Stimulated activated CD4-positive, alpha-beta T cell treated with anti-CD3 and anti-CD28 coated beads, Interleukin-4, amount 100 ng/mL, for 4 hours (primary cell): ENCODE measurements around the gene CHPF.

Source experiments
- DNase-seq, 2 experiments: peaks; one replicate each; pipeline ENCODE4 v3.0.0-alpha.2; 2020

The CHPF gene

DNA sequence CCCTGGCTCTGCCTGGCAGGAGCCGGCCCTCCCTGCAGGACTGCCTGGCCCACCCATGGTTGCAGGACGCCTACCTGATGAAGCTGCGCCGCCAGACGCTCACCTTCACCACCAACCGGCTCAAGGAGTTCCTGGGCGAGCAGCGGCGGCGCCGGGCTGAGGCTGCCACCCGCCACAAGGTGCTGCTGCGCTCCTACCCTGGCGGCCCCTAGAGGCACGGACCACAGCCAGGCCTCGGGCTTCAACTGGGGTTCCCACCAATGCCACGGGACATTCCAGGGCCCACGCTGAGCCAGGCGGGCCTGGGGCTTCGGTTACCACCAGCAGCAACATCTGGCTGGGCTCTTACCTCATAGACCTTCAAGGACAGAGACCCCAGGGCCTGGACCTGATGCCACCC, 51.0 kb downstream of the CHPF start:
- no peak for DNase-seq

DNA sequence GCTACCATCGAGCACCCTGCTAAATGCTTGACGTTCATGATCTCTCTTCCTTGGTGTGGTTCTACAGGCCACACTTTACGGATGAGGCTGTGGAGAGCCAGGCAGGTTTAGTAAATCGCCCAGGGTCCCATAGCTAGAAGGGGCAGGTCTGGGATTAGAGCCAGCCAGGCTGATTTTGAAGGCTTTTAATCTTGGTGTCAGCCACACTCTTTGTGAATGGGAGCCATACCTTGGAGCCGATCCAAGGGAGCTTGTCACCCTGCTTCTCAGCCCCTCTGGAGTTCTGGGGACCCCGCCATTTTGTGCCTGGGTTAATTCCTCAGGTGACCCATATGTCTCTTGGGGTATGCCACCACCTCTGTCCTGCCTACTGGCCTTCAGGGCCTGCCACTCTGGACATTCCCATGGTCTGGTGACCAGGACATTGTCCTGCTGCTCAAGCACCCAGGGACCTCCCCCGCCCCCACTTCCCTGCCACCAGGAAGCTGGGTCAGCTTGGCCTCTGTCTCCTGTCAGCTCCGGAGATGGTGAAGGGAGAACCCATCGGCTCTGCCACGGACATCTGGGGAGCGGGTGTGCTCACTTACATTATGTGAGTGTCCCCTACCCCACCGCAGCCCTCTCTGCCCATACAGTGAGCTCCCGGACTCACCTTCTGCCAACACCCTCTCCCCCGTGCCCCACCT, 52.2 kb downstream of the CHPF start:
- DNase-seq: no peak

GRCh38 chr2:219490600-219491130, 52.9 kb downstream of the CHPF start:
- no peak for DNase-seq

GRCh38 chr2:219490186-219490585, 53.4 kb downstream of the CHPF start:
- no peak for DNase-seq

DNA sequence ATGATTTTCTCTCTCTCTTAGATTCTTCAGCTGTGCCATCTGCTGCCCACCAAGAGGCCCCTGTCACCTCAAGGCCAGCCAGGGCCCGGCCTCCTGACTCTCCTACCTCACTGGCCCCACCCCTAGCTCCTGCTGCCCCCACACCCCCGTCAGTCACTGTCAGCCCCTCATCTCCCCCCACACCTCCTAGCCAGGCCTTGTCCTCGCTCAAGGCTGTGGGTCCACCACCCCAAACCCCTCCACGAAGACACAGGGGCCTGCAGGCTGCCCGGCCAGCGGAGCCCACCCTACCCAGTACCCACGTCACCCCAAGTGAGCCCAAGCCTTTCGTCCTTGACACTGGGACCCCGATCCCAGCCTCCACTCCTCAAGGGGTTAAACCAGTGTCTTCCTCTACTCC, 54.3 kb downstream of the CHPF start:
- DNase-seq: no peak
